Kidney (tissue), 14 donors: ENCODE data around the gene RADIL. TPM values are rescaled to one million over a fixed set of nuclear protein-coding genes. Genes with fewer than 3 reads are reported as not detected.

Experiments
- DNase-seq, 5 donors: peaks; one replicate each; pipeline ENCODE4 v3.0.0-alpha.2; 2013 to 2020
- FAIRE-seq: peaks from 2 replicates; lab custom pipeline; 2012; peaks lifted over from hg19 to GRCh38; lab: Jason Lieb, UNC
- H3K27ac ChIP-seq, 2 donors: one replicate each; pipeline ENCODE4 v1.7.0; 2013; ENCODE audit warnings: low read depth in 2 of 2, low read length in 2 of 2, inconsistent platforms in 1 of 2
- H3K27me3 ChIP-seq: one replicate; pipeline ENCODE4 v1.7.1; 2013; ENCODE audit warnings: low read length, inconsistent platforms; ENCODE audit not compliant: control insufficient read depth, insufficient read depth
- H3K36me3 ChIP-seq, 3 donors: one replicate each; pipeline versions ENCODE4 v1.7.0 to v1.7.1; 2013; ENCODE audit warnings: low read length in 3 of 3, control low read depth in 1 of 3, inconsistent platforms in 1 of 3; ENCODE audit not compliant: insufficient read depth in 3 of 3, control insufficient read depth in 2 of 3
- H3K4me1 ChIP-seq, 3 donors: one replicate each; pipeline versions ENCODE4 v1.7.0 to v1.7.1; 2013; ENCODE audit warnings: low read length in 3 of 3, inconsistent platforms in 1 of 3, low read depth in 1 of 3; ENCODE audit not compliant: control insufficient read depth in 2 of 3, insufficient read depth in 2 of 3
- H3K4me3 ChIP-seq, 3 donors: one replicate each; pipeline versions ENCODE4 v1.7.0 to v1.8.1; 2013; ENCODE audit warnings: low read length in 3 of 3, control low read depth in 1 of 3, inconsistent platforms in 1 of 3
- H3K9ac ChIP-seq, 3 donors: one replicate each; pipeline versions ENCODE4 v1.7.0 to v1.7.1; 2013; ENCODE audit warnings: low read length in 3 of 3, control low read depth in 1 of 3, inconsistent platforms in 1 of 3
- H3K9me3 ChIP-seq, 3 donors: one replicate each; pipeline versions ENCODE4 v1.7.0 to v1.7.1; 2013; ENCODE audit warnings: low read length in 3 of 3, control low read depth in 1 of 3, inconsistent platforms in 1 of 3; ENCODE audit not compliant: control insufficient read depth in 2 of 3, insufficient read depth in 1 of 3
- intact Hi-C: fragments of 100-400 bp; cut with DNase I; formaldehyde crosslinking; loops from one replicate; pipeline ENCODE4 v1.11.1; 2022
- polyA plus RNA-seq: library from polyadenylated mRNA; stranded (reverse); fragments of 350-450 nt; fragmentation: Illumina TruSeq; extraction: RNeasy Lipid Tissue Mini Kit (QIAGEN cat#74804); gene quantifications from one replicate; pipeline ENCODE4 v1.2.3, GENCODE V29; 2014; ENCODE audit warnings: low read depth, low replicate concordance; ENCODE audit not compliant: insufficient read depth
- total RNA-seq: library from RNA; stranded (reverse); fragmentation: NEBNext Ultra II Directional; extraction: Animal tissue kit (Norgen Biotek cat#: 25700); gene quantifications from one replicate; pipeline ENCODE4 v1.2.1, GENCODE V29; 2021
- TF ChIP-seq, protein P1 (sequence below): IDR thresholded peaks from 3 replicates; pipeline ENCODE4 v1.5.1; 2012; ENCODE audit warnings: mild to moderate bottlenecking, moderate library complexity, borderline replicate concordance; ENCODE audit not compliant: insufficient read depth; ENCODE audit errors: extremely low read depth
- donor health status: control.
- donor health status: control.
- donor health status: control.
- donor health status: control.
- donor health status: control.
- donor health status: DM: yes; HTN: yes; CAD: no.
- donor health status: Normal renal cell carcinoma (clear cell type).

RADIL gene
- total and polyA plus RNA-seq, 2 donors from 2014 or later = 1.0 to 1.7 TPM

DNA sequence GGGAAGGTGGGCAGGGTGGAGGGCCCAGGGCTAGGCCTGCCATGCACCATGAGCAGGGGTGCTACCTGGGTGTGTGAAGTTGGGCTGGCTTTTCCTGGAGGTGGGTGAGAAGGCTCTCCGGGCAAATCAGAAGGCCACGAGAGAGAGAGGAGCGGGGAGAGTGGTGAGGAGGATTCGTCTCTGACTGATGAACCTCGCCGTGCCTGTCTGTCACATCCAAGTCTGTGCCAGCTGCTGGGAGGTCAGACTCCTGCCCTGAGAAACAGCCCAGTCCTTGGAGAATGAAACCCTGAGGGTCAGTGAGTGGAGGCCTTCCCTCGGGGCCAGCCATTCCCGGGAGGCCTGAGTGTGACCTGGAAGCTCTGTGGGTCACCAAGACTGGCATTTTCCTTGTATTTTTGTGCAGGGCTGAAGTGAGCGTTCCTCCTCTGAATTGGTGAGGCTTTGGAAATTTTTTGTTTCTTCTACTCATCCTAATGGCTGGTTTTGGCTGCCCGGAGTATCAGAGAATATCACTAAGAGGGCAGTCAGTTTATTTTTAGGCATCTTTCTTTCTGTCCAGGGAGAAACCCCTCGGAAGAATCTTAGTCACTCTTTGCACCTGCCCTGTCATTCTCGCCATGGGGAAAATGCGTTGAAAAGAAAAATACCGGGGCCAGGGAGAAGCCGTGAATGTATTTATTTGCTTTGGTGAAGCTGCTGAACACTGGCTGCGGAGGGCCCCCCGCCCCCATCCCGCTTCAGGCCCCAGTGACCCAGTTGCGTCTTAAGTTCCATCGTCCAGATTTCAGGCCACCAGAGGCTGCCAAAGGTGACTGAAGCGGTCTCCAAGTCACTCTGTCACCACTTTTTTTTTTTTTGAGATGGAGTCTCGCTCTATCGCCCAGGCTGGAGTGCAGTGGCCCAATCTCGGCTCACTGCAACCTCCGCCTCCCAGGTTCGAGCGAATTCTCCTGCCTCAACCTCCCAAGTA, 114.6 kb downstream of the RADIL start:
- peaks cover 0 to 11% (median 2%) of the 10 kb centered on the region in 3 donors for H3K36me3 ChIP-seq
- intact Hi-C loops = no loop called here
- no peak overlapping the region for H3K27ac ChIP-seq
- H3K4me3 ChIP-seq = no peak overlapping the region
- no peak overlapping the region for H3K9ac ChIP-seq
- TF ChIP-seq, protein P1, sequence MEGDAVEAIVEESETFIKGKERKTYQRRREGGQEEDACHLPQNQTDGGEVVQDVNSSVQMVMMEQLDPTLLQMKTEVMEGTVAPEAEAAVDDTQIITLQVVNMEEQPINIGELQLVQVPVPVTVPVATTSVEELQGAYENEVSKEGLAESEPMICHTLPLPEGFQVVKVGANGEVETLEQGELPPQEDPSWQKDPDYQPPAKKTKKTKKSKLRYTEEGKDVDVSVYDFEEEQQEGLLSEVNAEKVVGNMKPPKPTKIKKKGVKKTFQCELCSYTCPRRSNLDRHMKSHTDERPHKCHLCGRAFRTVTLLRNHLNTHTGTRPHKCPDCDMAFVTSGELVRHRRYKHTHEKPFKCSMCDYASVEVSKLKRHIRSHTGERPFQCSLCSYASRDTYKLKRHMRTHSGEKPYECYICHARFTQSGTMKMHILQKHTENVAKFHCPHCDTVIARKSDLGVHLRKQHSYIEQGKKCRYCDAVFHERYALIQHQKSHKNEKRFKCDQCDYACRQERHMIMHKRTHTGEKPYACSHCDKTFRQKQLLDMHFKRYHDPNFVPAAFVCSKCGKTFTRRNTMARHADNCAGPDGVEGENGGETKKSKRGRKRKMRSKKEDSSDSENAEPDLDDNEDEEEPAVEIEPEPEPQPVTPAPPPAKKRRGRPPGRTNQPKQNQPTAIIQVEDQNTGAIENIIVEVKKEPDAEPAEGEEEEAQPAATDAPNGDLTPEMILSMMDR = no peak
- H3K4me1 ChIP-seq = no peaks in the 10 kb centered on the region
- no peak for FAIRE-seq
- DNase-seq = no peak
- H3K9me3 ChIP-seq = no peaks in the 10 kb centered on the region
- no peaks in the 10 kb centered on the region for H3K27me3 ChIP-seq

DNA sequence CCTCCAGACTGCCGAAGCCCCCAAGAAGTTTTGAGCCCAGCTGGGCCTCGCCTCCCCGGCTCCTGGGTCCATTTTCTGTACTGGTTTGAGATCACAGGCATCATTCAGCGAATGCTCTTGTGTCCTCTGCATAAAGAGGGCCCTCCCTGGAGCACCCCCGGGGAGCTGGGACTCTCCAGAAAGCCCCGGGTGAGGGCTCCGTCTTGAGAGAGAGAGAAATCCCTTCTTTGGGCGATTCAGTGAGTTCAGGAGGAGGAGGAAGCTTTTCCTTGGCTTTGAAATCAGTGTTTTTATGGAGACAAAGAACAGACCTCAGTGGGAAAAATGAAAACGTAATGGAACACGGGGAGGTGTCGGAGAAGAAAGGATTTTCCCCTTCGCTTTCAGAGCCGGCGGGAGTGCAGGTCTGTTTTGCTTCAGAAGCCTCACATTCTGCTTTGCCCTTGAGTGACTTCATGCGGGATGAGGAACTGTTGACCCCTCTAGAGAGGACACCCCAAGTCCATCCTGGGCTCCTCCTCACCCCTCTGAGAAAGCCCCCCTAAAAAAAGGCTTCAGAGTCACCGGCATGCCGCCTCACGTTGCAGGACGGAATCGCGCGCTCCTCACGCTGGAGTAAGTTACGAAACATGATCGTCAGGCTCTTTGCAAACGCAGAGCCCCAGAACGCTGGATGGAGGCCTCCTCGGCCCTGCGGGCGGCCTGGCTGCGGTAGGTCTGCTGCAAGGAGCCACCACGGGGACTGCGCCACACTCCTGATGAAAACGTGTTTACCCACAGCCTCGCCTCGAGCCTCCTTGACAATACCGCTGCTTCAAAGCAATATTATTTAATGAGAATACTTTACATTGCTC, 116.6 kb downstream of the RADIL start:
- DNase-seq = no peak
- no peak overlapping the region for H3K27ac ChIP-seq
- H3K9ac ChIP-seq = no peak overlapping the region

DNA sequence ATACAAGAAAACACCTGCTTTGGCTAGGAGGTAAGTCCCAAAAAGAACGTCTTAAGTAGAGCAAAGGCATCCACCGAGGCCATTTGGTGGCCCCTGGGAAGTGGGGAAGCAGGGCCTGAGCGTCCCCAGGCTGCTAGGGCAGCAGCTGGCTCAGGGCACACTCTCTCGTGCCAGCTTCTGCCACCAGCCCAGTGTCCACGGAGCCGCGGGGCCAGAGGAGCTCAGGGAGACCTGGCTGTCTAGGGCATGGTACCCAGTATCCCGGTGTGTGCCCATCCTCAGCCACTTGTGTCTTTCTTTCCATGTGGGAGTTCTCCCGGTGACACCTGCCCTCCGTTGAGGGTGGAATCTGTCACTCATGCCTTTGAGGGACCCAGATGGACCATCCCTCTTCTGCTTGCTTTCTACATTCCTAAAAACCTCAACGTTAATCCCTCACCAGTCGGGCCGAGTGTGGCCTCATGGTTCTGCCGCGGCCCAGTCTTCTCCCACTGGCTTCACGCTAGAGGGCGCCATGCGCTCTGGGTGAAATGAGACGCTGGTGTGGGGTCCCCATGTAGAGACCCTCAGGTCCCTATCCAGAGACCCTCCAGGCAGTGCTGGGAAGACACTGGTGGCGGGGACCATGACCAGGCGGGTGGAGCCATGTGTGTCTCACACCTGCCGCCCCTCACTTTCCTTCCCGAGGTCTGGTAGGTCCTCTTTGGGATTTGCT, 117.6 kb downstream of the RADIL start:
- TF ChIP-seq, protein P1 = no peak
- Histone ChIP-seq H3K9ac (no peak overlapping the region), H3K9me3 (no peaks in the 10 kb centered on the region), H3K4me1 (no peaks in the 10 kb centered on the region), H3K27me3 (no peaks in the 10 kb centered on the region), H3K4me3 (no peak overlapping the region), H3K36me3 (peaks cover 0 to 30% (median 14%) of the 10 kb centered on the region in 3 donors), H3K27ac (no peak overlapping the region)
- DNase-seq = no peak
- FAIRE-seq = no peak
- intact Hi-C loops = no loop called here

More for the DNA sequence above, 116.6 kb downstream of the RADIL start:
- Histone ChIP-seq H3K27me3 (no peaks in the 10 kb centered on the region), H3K4me3 (no peak overlapping the region), H3K9me3 (no peaks in the 10 kb centered on the region), H3K4me1 (no peaks in the 10 kb centered on the region), H3K36me3 (peaks cover 0 to 26% (median 9%) of the 10 kb centered on the region in 3 donors)
- intact Hi-C loops = no loop called here
- TF ChIP-seq, protein P1 = no peak
- no peak for FAIRE-seq
